LoVo (cell line): ENCODE measurements around the gene IL4.

Experiments
- DNase-seq: peaks from one replicate; pipeline ENCODE4 v3.0.0-alpha.2; 2016; ENCODE audit warnings: low spot score

IL4 gene

DNA sequence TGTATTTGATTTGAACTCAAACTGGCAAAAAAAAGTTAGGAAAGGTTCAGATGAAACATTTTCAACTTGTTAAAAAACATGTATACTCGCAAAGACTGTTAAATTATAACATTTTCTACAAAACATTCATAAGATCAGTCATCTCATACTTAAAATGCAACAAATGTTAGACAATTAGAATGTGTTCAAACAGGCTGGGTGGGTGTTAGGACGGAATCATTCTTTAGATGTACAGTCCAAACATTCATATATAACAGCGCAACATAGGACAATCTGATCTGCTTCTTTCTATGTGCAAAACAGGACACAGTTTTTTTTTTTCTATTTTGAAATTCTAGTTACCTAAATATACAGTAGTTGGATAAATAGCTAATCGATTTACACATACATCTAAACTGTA lies 22.2 kb downstream of the IL4 start:
- DNase-seq = no peak

GRCh38 chr5:132704875-132705274 lies 31.1 kb downstream of the IL4 start:
- no peak for DNase-seq

- DNase-seq = no peak
Measured at GRCh38 chr5:132708645-132709044, 34.9 kb downstream of the IL4 start.

DNA sequence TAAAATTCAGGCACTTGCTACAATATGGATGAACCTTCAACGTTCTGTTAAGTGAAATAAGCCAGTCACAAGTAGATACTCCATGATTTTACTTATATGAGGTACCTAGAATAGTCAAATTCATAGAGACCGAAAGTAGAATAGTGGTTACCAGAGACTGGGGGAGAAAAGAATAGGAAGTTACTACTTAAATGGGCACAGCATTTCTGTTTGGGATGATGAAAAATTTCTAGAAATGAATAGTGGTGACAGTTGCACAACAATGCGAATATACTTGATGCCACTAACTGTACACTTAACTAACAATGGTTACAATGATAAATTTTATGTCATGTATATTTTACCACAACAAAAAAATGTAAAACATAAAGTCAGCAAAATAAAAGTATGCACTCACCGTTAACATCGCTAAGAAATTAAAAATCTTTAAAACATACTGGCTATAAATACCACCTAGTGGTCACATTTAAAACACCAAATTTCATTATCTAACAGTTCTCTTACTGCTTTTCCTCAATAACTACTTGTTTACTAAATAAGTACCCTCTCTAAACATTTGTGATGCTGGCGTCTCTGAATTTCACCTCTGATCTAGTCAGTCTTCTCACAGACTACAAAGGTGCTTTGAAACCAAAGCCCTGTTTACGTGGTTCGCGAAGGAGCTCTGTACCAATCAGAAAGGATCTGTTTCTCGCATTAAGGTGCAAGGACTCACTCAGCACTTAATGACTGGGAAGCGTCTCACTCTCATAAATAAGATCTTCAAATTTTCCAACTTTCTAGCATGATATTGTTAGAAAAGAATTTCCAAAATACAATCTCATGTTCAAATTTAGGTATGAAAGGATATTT lies 40.9 kb downstream of the IL4 start:
- DNase-seq = no peak

DNA sequence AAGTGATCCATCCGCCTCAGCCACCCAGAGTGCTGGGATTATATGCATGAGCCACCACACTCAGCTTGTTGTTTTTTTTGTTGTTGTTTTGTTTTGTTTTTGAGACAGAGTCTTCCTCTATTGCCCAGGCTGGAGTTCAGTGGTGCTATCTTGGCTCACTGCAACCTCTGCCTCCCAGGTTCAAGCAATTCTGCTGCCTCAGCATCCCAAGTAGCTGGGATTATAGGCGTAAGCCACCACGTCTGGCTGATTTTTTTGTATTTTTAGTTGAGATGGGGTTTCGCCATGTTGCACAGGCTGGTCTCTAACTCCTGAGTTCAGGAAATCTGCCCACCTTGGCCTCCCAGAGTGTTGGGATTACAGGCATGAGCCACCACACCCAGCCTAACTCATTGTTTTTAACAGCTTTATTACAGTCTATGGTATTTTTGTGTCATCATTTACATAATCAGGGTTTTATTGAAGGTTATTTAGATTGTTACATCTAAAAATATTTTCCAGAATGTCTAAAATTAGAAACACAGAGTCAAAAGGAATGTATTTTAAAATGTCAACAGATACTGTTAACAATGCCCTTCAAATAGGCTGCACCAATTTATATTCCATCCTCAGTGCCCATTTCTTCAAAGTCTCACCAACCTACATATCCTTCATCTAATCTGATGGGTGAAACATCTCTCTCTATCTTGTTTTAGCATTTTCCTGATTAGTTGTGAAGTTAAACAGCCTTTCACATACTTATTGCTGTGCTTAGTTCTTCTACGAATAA lies 44.9 kb downstream of the IL4 start:
- DNase-seq = no peak

DNA sequence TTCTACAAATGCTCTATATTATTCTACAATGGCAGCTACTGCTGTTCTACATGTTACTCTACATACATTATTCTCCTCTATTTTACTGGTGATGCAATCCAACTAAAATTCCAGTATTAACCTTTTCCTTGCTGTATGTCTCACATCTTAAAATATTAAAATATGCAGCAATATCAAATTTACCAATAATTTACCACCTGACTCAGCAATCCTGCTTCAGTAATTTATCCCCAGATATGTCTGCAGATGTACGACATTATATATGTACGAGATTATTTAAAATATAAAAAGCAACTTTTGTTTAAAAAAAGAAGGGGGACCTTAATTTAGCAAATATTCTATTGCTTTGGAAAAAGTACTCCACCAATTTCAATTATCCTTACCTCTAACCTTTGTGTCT lies 52.0 kb downstream of the IL4 start:
- DNase-seq = no peak

- DNase-seq = no peak
Measured at GRCh38 chr5:132729896-132730295, 56.1 kb downstream of the IL4 start.
